HG03571 (cell line): ENCODE data around the gene CDSN.

Source experiments
- ATAC-seq: cut with Tn5 transposase; IDR thresholded peaks from one replicate; pipeline ENCODE4 v1.9.1; 2021; ENCODE audit not compliant: unreplicated experiment

CDSN gene

GRCh38 chr6:31121131-31121790 lies 1.0 kb upstream of the CDSN start:
- no peak for ATAC-seq

- ATAC-seq, result no peak
Observed at GRCh38 chr6:31118178-31118577, 2.1 kb downstream of the CDSN start.

GRCh38 chr6:31116661-31117385 lies 3.4 kb downstream of the CDSN start:
- no peak for ATAC-seq

GRCh38 chr6:31115941-31116560 lies 4.2 kb downstream of the CDSN start:
- ATAC-seq, result no peak

GRCh38 chr6:31114970-31115849 lies 5.0 kb downstream of the CDSN start:
- ATAC-seq, result no peak

GRCh38 chr6:31114541-31114878 lies 5.7 kb downstream of the CDSN start, which contains the start of gene PSORS1C1:
TSS of gene PSORS1C1 (plus strand) at chr6:31114800. CDS start at chr6:31129633, 14,833 bp downstream.
- no peak for ATAC-seq

GRCh38 chr6:31113861-31114540 lies 6.2 kb downstream of the CDSN start:
- ATAC-seq, result no peak

GRCh38 chr6:31112478-31112877 lies 7.8 kb downstream of the CDSN start, which contains the start of gene C6orf15:
TSS of gene C6orf15 (minus strand) at chr6:31112575. CDS start at chr6:31112555, 20 bp downstream.
- no peak for ATAC-seq

GRCh38 chr6:31111712-31112111 lies 8.5 kb downstream of the CDSN start:
- no peak for ATAC-seq

GRCh38 chr6:31110825-31111582 lies 9.2 kb downstream of the CDSN start:
- ATAC-seq, result no peak

GRCh38 chr6:31107052-31107451 lies 13.2 kb downstream of the CDSN start:
- no peak for ATAC-seq

GRCh38 chr6:31103136-31103535 lies 17.1 kb downstream of the CDSN start:
- no peak for ATAC-seq

GRCh38 chr6:31098449-31098938 lies 21.8 kb downstream of the CDSN start:
- ATAC-seq, result no peak

GRCh38 chr6:31096656-31097055 lies 23.6 kb downstream of the CDSN start:
- no peak for ATAC-seq

GRCh38 chr6:31096215-31096614 lies 24.0 kb downstream of the CDSN start:
- no peak for ATAC-seq

GRCh38 chr6:31094389-31094881 lies 25.8 kb downstream of the CDSN start:
- no peak for ATAC-seq

- ATAC-seq, result no peak
Observed at GRCh38 chr6:31092769-31093505, 27.3 kb downstream of the CDSN start.

- no peak for ATAC-seq
Observed at GRCh38 chr6:31092238-31092637, 28.0 kb downstream of the CDSN start.

GRCh38 chr6:31091680-31092079 lies 28.6 kb downstream of the CDSN start:
- ATAC-seq, result no peak
